LHCN-M2 (cell line): ENCODE measurements around the gene PRPS1. TPM values are rescaled to one million over a fixed set of nuclear protein-coding genes. Genes with fewer than 3 reads are reported as not detected.
"Not testable (repeated sequence)": the region's sequence is repeated elsewhere in the genome, so short reads cannot be mapped to it uniquely, and the experiment has no call there.

ENCODE experiments used
- DNase-seq: peaks from one replicate; pipeline ENCODE4 v3.0.0-alpha.2; 2012; ENCODE audit warnings: low read depth
- total RNA-seq: library from RNA; depleted of rRNA; stranded (reverse); fragments of >200 nt; gene quantifications from 2 replicates; pipeline ENCODE4 v1.2.3, GENCODE V29; 2014

PRPS1 gene
- total RNA-seq, 1 experiment from 2014 or later: 42.5 TPM

GRCh38 chrX:107674480-107675364 is 46.4 kb downstream of the PRPS1 start:
- DNase-seq: peak; percentile 90

GRCh38 chrX:107675365-107675654 is 47.0 kb downstream of the PRPS1 start:
- no peak for DNase-seq

- DNase-seq: peak; percentile 66
These were observed 47.7 kb downstream of the PRPS1 start for GRCh38 chrX:107675823-107676555.

- DNase-seq: peak; percentile 98
These were observed 48.5 kb downstream of the PRPS1 start for GRCh38 chrX:107676559-107677378.

GRCh38 chrX:107677501-107677901 is 49.2 kb downstream of the PRPS1 start:
- DNase-seq: peak; percentile 81

GRCh38 chrX:107677909-107678308 is 49.6 kb downstream of the PRPS1 start:
- peak; percentile 19 for DNase-seq

GRCh38 chrX:107678957-107679740 is 50.8 kb downstream of the PRPS1 start:
- peak; percentile 95 for DNase-seq

GRCh38 chrX:107682256-107682655 is 53.9 kb downstream of the PRPS1 start:
- no peak for DNase-seq

- peak; percentile 40 for DNase-seq
These were observed 55.0 kb downstream of the PRPS1 start for GRCh38 chrX:107683124-107683895.

GRCh38 chrX:107683931-107684330 is 55.6 kb downstream of the PRPS1 start:
- no peak for DNase-seq

- peak; percentile 52 for DNase-seq
These were observed 56.7 kb downstream of the PRPS1 start for GRCh38 chrX:107684956-107685385.

GRCh38 chrX:107685586-107685985 is 57.3 kb downstream of the PRPS1 start:
- not testable (repeated sequence) for DNase-seq

- no peak for DNase-seq
These were observed 57.7 kb downstream of the PRPS1 start for GRCh38 chrX:107686026-107686425.

- DNase-seq: peak; percentile 45
These were observed 58.5 kb downstream of the PRPS1 start for GRCh38 chrX:107686792-107687191.

- DNase-seq: no peak
These were observed 59.1 kb downstream of the PRPS1 start for GRCh38 chrX:107687445-107687844.

GRCh38 chrX:107691024-107691448 is 62.7 kb downstream of the PRPS1 start:
- peak; percentile 84 for DNase-seq

- no peak for DNase-seq
These were observed 71.3 kb downstream of the PRPS1 start for GRCh38 chrX:107699616-107700015.

- DNase-seq: peak; percentile 96
These were observed 72.0 kb downstream of the PRPS1 start for GRCh38 chrX:107700317-107700774.
